ENCODE measurements around the gene SPEF2. TPM values are rescaled to one million over a fixed set of nuclear protein-coding genes. Genes with fewer than 3 reads are reported as not detected.

The SPEF2 gene
- total and polyA plus RNA-seq, 4 donors = 0.42 to 4.5 (median 2.1) TPM

- TF ChIP-seq REST (IDR thresholded peaks at IDR 0.05) (no peak), FOXA2 (IDR thresholded peaks at IDR 0.05) (no peak), GABPA (IDR thresholded peaks at IDR 0.05 in 1 of 2, conservative IDR thresholded peaks at IDR 0.05 in 1 of 2) (no peak)
Observed at GRCh38 chr5:35707659-35708058, 90.0 kb downstream of the SPEF2 start (continued).

GRCh38 chr5:35709688-35710087 lies 92.0 kb downstream of the SPEF2 start:
- H3K4me3 ChIP-seq (ENCODE audit: low read depth in 1 of 3, low read length in 3 of 3) = no peak overlapping the region
- no peak overlapping the region for H3K9ac ChIP-seq (ENCODE audit: low read depth in 1 of 2, low read length in 2 of 2)
- peaks cover 0 to 2% (median 0%) of the 10 kb centered on the region in 4 donors for H3K36me3 ChIP-seq (ENCODE audit: control insufficient read depth in 4 of 4, insufficient read depth in 3 of 4, low read depth in 1 of 4, low read length in 3 of 4)
- H3K27me3 ChIP-seq (ENCODE audit: control insufficient read depth in 4 of 4, insufficient read depth in 4 of 4, low read length in 3 of 4) = no peaks in the 10 kb centered on the region
- TF ChIP-seq ATF3 (IDR thresholded peaks at IDR 0.05) = no peak
- no peak for TF ChIP-seq HNF4G (IDR thresholded peaks at IDR 0.05)
- TF ChIP-seq FOXA1 (IDR thresholded peaks at IDR 0.05) = no peak
- TF ChIP-seq RAD21 (IDR thresholded peaks at IDR 0.05) = no peak
- no peak for TF ChIP-seq EGR1 (IDR thresholded peaks at IDR 0.05; ENCODE audit: low read depth in 2 of 2)
- no peak for TF ChIP-seq SP1 (IDR thresholded peaks at IDR 0.05)
- TF ChIP-seq GABPA (IDR thresholded peaks at IDR 0.05 in 1 of 2, conservative IDR thresholded peaks at IDR 0.05 in 1 of 2) = no peak
- no peak for TF ChIP-seq MAX (IDR thresholded peaks at IDR 0.05)
- TF ChIP-seq RXRA (IDR thresholded peaks at IDR 0.05) = no peak
- TF ChIP-seq NR2F2 (IDR thresholded peaks at IDR 0.05) = no peak
- no peak for TF ChIP-seq REST (IDR thresholded peaks at IDR 0.05)
- no peak for DNase-seq (ENCODE audit: low spot score)
- H3K4me1 ChIP-seq (ENCODE audit: control insufficient read depth in 4 of 4, insufficient read depth in 4 of 4, low read length in 3 of 4) = no peaks in the 10 kb centered on the region
- 97% methylated on average over 2 of the region's 2 CpGs for WGBS
- H3K27ac ChIP-seq (ENCODE audit: low read depth in 1 of 2, low read length in 2 of 2) = no peak overlapping the region
- no peaks in the 10 kb centered on the region for H3K9me3 ChIP-seq (ENCODE audit: control insufficient read depth in 4 of 4, low read length in 3 of 4)

- Histone ChIP-seq H3K4me3 (ENCODE audit: low read depth in 1 of 3, low read length in 3 of 3) (no peak overlapping the region), H3K27ac (ENCODE audit: low read depth in 1 of 2, low read length in 2 of 2) (no peak overlapping the region), H3K4me1 (ENCODE audit: control insufficient read depth in 4 of 4, insufficient read depth in 4 of 4, low read length in 3 of 4) (no peaks in the 10 kb centered on the region), H3K9me3 (ENCODE audit: control insufficient read depth in 4 of 4, low read length in 3 of 4) (no peaks in the 10 kb centered on the region), H3K27me3 (ENCODE audit: control insufficient read depth in 4 of 4, insufficient read depth in 4 of 4, low read length in 3 of 4) (no peaks in the 10 kb centered on the region), H3K36me3 (ENCODE audit: control insufficient read depth in 4 of 4, insufficient read depth in 3 of 4, low read depth in 1 of 4, low read length in 3 of 4) (no peaks in the 10 kb centered on the region), H3K9ac (ENCODE audit: low read depth in 1 of 2, low read length in 2 of 2) (no peak overlapping the region)
- WGBS = 77% methylated on average over 5 of the region's 5 CpGs
- DNase-seq (ENCODE audit: low spot score) = no peak
- no peak for TF ChIP-seq TAF1 (conservative IDR thresholded peaks at IDR 0.05)
- no peak for TF ChIP-seq ATF3 (IDR thresholded peaks at IDR 0.05)
- no peak for TF ChIP-seq NR2F2 (IDR thresholded peaks at IDR 0.05)
- no peak for TF ChIP-seq FOXA1 (IDR thresholded peaks at IDR 0.05)
- TF ChIP-seq REST (IDR thresholded peaks at IDR 0.05) = no peak
- TF ChIP-seq HNF4A (conservative IDR thresholded peaks at IDR 0.05) = no peak
- no peak for TF ChIP-seq MAX (IDR thresholded peaks at IDR 0.05)
- TF ChIP-seq GABPA (IDR thresholded peaks at IDR 0.05 in 1 of 2, conservative IDR thresholded peaks at IDR 0.05 in 1 of 2) = no peak
- no peak for TF ChIP-seq CTCF (IDR thresholded peaks at IDR 0.05; ENCODE audit: low read depth, low read length, missing input control)
- no peak for TF ChIP-seq EGR1 (IDR thresholded peaks at IDR 0.05; ENCODE audit: low read depth in 2 of 2)
- no peak for TF ChIP-seq RAD21 (IDR thresholded peaks at IDR 0.05)
Observed at GRCh38 chr5:35717718-35718117, 100.1 kb downstream of the SPEF2 start.

Measured in liver (tissue), 9 donors.